Neural crest cell (in vitro differentiated cells): ENCODE results near the gene SNX33. TPM values are rescaled to one million over a fixed set of nuclear protein-coding genes. Genes with fewer than 3 reads are reported as not detected.
A peak's percentile ranks its signal among the peaks of the same experiment; 100 is the strongest.

Experiments used
- DNase-seq: peaks from one replicate; pipeline ENCODE4 v3.0.0; 2021; ENCODE audit warnings: low read depth, mixed read lengths, low spot score
- H3K27ac Mint-ChIP-seq: one replicate; pipeline ENCODE4 v1.8.0; 2021; ENCODE audit warnings: mild to moderate bottlenecking, mixed read lengths; ENCODE audit not compliant: unreplicated experiment
- H3K27me3 Mint-ChIP-seq: 2 replicates; pipeline ENCODE4 v1.8.0; 2021; ENCODE audit warnings: low read depth, mild to moderate bottlenecking, mixed read lengths
- H3K36me3 Mint-ChIP-seq: 2 replicates; pipeline ENCODE4 v1.8.0; 2021; ENCODE audit warnings: low read depth, mild to moderate bottlenecking, mixed read lengths
- H3K4me1 Mint-ChIP-seq: 2 replicates; pipeline ENCODE4 v1.8.0; 2021; ENCODE audit warnings: mixed read lengths
- H3K4me3 Mint-ChIP-seq: one replicate; pipeline ENCODE4 v1.8.0; 2021; ENCODE audit warnings: mild to moderate bottlenecking, mixed read lengths
- H3K9me3 Mint-ChIP-seq: 2 replicates; pipeline ENCODE4 v1.8.0; 2021; ENCODE audit warnings: mixed read lengths
- total RNA-seq: library from RNA; stranded (reverse); gene quantifications from 2 replicates; pipeline ENCODE4 v1.2.1, GENCODE V29; 2021
- TF ChIP-seq, protein P1 (sequence below): fragments of 200-600 bp; sonication (generic); conservative IDR thresholded peaks from 2 replicates; pipeline ENCODE4 v1.5.0; 2021; ENCODE audit warnings: antibody characterized with exemption, mild to moderate bottlenecking

Gene SNX33
- total RNA-seq, 1 donor from 2014 or later, result 23.4 TPM

DNA sequence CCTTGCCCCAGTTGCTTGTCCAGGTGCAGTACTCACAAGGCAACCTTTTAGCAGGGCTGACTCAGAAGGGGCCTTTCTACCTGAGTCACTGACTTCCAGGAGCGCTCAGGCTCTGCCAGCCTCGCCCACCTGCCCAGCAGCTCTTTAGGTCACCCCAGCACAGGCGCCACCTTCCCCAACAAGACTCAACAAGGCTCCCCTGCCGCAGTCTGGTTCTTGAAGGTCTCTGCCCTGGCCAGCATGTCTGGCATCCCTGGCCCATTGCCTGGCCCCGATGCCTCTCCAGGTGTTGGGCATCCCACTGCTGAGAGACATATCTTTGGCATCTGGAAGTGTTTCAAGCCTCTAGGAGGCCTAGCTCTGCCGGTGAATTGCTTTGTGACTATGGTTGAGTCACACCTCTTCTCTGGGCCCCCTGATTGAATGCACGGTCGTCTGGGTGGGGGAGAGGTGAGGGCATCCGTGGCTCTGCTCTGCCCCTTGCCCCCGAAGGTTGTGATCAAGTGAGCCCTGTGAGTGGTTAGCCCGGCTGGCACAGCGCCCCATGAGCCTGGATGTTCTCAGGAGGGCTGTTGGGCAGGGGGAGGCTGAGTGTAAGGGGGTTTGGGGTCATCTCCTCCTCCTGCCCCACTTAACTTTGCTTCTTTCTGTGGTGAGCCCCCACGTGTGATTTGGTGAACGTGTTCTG, 21.6 kb downstream of the SNX33 start:
- Mint-ChIP-seq H3K4me1 (peaks cover 6% of the 10 kb centered on the region), H3K36me3 (no peaks in the 10 kb centered on the region), H3K27ac (no peak overlapping the region), H3K27me3 (no peaks in the 10 kb centered on the region), H3K4me3 (no peak overlapping the region), H3K9me3 (no peaks in the 10 kb centered on the region)
- TF ChIP-seq, protein P1, sequence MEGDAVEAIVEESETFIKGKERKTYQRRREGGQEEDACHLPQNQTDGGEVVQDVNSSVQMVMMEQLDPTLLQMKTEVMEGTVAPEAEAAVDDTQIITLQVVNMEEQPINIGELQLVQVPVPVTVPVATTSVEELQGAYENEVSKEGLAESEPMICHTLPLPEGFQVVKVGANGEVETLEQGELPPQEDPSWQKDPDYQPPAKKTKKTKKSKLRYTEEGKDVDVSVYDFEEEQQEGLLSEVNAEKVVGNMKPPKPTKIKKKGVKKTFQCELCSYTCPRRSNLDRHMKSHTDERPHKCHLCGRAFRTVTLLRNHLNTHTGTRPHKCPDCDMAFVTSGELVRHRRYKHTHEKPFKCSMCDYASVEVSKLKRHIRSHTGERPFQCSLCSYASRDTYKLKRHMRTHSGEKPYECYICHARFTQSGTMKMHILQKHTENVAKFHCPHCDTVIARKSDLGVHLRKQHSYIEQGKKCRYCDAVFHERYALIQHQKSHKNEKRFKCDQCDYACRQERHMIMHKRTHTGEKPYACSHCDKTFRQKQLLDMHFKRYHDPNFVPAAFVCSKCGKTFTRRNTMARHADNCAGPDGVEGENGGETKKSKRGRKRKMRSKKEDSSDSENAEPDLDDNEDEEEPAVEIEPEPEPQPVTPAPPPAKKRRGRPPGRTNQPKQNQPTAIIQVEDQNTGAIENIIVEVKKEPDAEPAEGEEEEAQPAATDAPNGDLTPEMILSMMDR, result no peak
- no peak for DNase-seq

DNA sequence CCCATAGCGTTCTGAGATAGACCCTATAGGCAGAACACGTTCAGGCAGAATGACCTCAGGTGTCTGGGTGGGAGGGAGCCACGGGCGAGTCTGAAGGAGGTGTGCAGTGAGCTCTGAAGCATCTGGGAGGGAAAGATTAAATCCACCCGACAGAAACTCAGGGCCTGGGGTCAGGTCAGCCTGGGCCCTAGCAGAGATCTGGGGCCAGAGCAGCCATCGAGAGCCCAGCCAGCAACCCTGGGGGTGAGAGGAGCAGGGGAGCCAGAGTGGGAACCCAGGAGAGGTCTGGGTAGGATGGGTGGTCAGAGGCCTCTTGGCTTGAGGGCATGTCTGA, 22.1 kb downstream of the SNX33 start:
- no peak for DNase-seq
- no peaks in the 10 kb centered on the region for H3K27me3 Mint-ChIP-seq
- H3K27ac Mint-ChIP-seq, result peak overlapping the region; percentile 50
- H3K4me1 Mint-ChIP-seq, result peaks cover 10% of the 10 kb centered on the region
- no peak overlapping the region for H3K4me3 Mint-ChIP-seq
- TF ChIP-seq, protein P1, result no peak
- H3K9me3 Mint-ChIP-seq, result no peaks in the 10 kb centered on the region
- no peaks in the 10 kb centered on the region for H3K36me3 Mint-ChIP-seq

DNA sequence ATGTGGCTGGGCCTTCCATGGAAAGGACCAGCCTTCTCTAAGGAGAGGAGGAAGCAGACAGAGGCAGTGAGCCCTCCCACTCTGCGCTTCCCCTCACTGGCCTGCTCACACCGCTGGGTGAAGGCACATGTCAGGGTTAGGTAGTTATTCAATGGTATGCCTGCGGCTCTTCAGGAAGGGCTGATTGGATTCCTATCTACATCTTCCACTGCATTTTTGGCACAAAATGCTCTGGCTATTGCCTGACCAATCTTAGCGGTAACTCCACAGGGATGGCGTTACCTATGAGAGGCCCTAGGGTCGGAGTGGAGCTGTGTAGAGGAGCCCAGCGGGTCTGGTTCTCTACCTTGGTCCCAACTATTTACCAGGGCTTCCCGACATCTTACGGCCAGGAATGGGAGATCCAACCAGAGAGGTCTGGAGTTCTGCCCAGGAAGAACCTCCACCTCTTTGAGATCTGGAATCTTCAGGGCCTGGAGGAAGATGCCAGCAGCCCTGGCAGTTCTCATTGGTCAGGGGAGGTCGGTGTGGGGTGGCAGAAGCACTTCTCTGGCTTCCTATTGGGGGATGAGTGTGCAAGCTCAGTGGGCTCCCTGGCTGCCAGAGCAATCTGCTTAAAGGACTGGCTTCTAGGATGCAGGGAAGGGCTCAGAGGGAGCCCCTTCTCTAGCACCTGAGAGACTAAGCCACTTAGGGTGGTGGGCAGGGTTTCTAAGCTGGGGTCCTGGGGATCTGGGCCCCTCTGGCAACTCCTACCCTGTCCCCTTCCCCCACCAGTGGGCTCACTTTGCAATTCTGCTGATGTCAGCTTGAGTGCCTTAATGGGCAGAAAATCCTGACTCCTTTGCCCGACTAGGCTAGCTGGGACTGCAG, 24.3 kb downstream of the SNX33 start:
- TF ChIP-seq, protein P1, result no peak
- Mint-ChIP-seq H3K4me1 (peaks cover 12% of the 10 kb centered on the region), H3K4me3 (no peak overlapping the region), H3K27me3 (no peaks in the 10 kb centered on the region), H3K36me3 (no peaks in the 10 kb centered on the region), H3K27ac (peak overlapping the region; percentile 81), H3K9me3 (no peaks in the 10 kb centered on the region)
- no peak for DNase-seq

DNA sequence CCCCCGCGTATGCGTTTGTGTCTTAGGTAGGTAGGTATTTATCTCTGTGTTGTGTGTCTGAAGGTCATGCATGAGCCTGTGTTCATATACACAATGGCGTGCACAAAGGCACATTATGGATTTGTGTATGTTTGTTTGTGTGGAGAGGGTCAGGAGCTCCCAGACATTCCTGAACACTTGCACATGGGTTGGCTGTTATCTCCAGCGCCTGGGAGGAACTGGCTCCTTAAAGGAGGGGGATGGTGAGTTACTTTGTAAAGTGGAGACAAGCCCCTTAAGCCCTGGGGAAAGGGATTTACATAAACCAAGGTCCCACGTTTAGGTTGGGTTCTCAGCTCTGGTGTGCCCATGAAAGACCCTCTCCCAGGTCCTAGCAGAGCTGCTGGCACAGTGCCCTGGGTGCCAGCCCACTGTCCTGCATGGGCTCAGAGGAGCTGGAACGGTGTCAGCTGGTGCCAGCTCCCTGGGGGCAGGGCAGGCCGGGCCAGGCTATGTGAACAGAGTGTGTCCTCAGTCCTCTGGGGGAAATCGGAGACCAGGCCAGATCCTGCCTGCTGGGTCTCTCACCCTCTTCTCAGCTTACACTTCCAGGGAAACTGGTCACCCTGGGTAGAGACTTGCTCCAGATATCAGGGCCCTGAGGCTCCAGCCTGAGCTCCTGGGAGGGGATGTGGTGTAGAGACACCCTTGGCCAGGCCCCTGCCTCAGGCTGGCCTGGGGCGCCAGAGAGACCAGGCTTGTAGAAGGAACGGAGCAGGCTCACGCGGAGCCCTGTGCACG, 25.1 kb downstream of the SNX33 start:
- Mint-ChIP-seq H3K4me3 (no peak overlapping the region), H3K4me1 (peaks cover 13% of the 10 kb centered on the region), H3K9me3 (no peaks in the 10 kb centered on the region), H3K27ac (peak overlapping the region; percentile 50), H3K36me3 (no peaks in the 10 kb centered on the region), H3K27me3 (no peaks in the 10 kb centered on the region)
- TF ChIP-seq, protein P1, result no peak
- DNase-seq, result no peak

DNA sequence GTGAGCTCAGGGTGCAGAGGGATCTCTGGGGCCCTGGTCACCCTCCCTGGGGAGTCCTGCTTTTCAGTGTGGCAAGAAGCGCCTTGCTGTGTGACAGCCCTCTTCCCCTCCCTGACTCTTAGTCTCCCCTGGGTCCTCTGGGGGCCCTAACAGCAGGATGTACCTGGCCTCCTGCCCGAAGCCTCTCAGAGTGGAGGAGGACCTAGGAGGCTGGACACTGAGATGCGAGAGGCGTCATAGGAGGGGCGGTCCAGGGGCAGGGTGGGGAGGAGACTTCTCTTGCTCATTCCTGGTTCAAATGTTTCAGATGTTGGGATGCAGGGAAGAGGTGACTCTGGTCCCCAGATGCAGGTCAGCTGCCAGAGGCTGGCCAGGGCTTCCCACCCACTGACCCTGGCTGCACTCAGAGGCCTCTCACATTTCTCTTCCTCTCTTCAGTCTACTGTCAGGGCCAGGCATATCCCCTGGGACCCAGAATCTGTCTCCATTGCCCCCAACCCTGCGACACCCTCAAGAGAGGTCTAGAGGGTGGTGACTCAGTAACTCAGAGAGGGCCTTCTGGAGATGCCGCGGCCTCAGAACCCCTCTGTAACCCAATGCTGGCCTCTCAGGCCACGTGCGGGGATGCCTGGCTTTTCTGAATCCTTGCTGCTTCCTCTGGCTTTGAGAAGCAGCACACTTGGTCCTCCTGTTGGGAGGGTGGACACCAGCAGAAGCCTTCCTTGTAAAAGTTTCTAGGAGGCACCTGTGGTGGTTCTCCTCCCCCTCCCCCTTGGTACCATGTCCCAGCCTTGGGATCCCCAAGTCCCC, 25.9 kb downstream of the SNX33 start:
- Mint-ChIP-seq H3K36me3 (no peaks in the 10 kb centered on the region), H3K27ac (no peak overlapping the region), H3K27me3 (no peaks in the 10 kb centered on the region), H3K9me3 (no peaks in the 10 kb centered on the region), H3K4me3 (no peak overlapping the region), H3K4me1 (peaks cover 17% of the 10 kb centered on the region)
- TF ChIP-seq, protein P1, result no peak
- DNase-seq, result no peak
